ENCODE measurements around the gene HRNR.

The HRNR gene

GRCh38 chr1:152198982-152199381 lies 25.0 kb downstream of the HRNR start:
- Histone ChIP-seq H3K4me3 (ENCODE audit: low read length) (no peak overlapping the region), H3K27me3 (ENCODE audit: low read depth, low read length) (peaks cover 6% of the 10 kb centered on the region; the same call in 1 of the 2 replicates), H3K4me2 (ENCODE audit: low read length) (no peak overlapping the region), H3K79me2 (ENCODE audit: low read length) (no peaks in the 10 kb centered on the region), H3K27ac (ENCODE audit: low read length) (no peak overlapping the region), H2AFZ (ENCODE audit: low read depth, low read length) (no peak overlapping the region), H3K36me3 (replicated peaks; ENCODE audit: low read depth, low read length) (no peaks in the 10 kb centered on the region), H3K9me3 (ENCODE audit: insufficient read depth, low read length) (no peaks in the 10 kb centered on the region), H3K9ac (ENCODE audit: low read length) (no peak overlapping the region), H4K20me1 (ENCODE audit: insufficient read depth, low read length) (no peaks in the 10 kb centered on the region), H3K4me1 (ENCODE audit: low read length) (no peaks in the 10 kb centered on the region)
- no peak for TF ChIP-seq EZH2phosphoT487 (IDR thresholded peaks at IDR 0.05; ENCODE audit: low read depth)
- no peak for TF ChIP-seq CTCF (IDR thresholded peaks at IDR 0.05; ENCODE audit: low read depth, low read length)

GRCh38 chr1:152197361-152197941 lies 26.5 kb downstream of the HRNR start:
- Histone ChIP-seq H3K9me3 (ENCODE audit: insufficient read depth, low read length) (no peaks in the 10 kb centered on the region), H3K79me2 (ENCODE audit: low read length) (no peaks in the 10 kb centered on the region), H3K27ac (ENCODE audit: low read length) (no peak overlapping the region), H3K36me3 (replicated peaks; ENCODE audit: low read depth, low read length) (no peaks in the 10 kb centered on the region), H2AFZ (ENCODE audit: low read depth, low read length) (no peak overlapping the region), H3K9ac (ENCODE audit: low read length) (no peak overlapping the region), H3K4me1 (ENCODE audit: low read length) (no peaks in the 10 kb centered on the region), H3K4me3 (ENCODE audit: low read length) (no peak overlapping the region), H3K27me3 (ENCODE audit: low read depth, low read length) (peaks cover 13% of the 10 kb centered on the region; the same call in 1 of the 2 replicates), H3K4me2 (ENCODE audit: low read length) (no peak overlapping the region), H4K20me1 (ENCODE audit: insufficient read depth, low read length) (no peaks in the 10 kb centered on the region)
- TF ChIP-seq CTCF (IDR thresholded peaks at IDR 0.05; ENCODE audit: low read depth, low read length): no peak
- no peak for TF ChIP-seq EZH2phosphoT487 (IDR thresholded peaks at IDR 0.05; ENCODE audit: low read depth)

- H3K9ac ChIP-seq (ENCODE audit: low read length): no peak overlapping the region
- no peaks in the 10 kb centered on the region for H3K9me3 ChIP-seq (ENCODE audit: insufficient read depth, low read length)
Measured at GRCh38 chr1:152191711-152192110, 32.3 kb downstream of the HRNR start.

GRCh38 chr1:152191260-152191659 lies 32.7 kb downstream of the HRNR start:
- no peak overlapping the region for H3K4me3 ChIP-seq (ENCODE audit: low read length)
- no peak overlapping the region for H3K27ac ChIP-seq (ENCODE audit: low read length)
- no peaks in the 10 kb centered on the region for H3K4me1 ChIP-seq (ENCODE audit: low read length)
- no peaks in the 10 kb centered on the region for H3K79me2 ChIP-seq (ENCODE audit: low read length)
- H3K9me3 ChIP-seq (ENCODE audit: insufficient read depth, low read length): no peaks in the 10 kb centered on the region
- H2AFZ ChIP-seq (ENCODE audit: low read depth, low read length): no peak overlapping the region
- no peak overlapping the region for H3K9ac ChIP-seq (ENCODE audit: low read length)
- no peaks in the 10 kb centered on the region for H4K20me1 ChIP-seq (ENCODE audit: insufficient read depth, low read length)
- TF ChIP-seq CTCF (IDR thresholded peaks at IDR 0.05; ENCODE audit: low read depth, low read length): no peak
- TF ChIP-seq EZH2phosphoT487 (IDR thresholded peaks at IDR 0.05; ENCODE audit: low read depth): no peak
- no peak overlapping the region for H3K4me2 ChIP-seq (ENCODE audit: low read length)
- peaks cover 35% of the 10 kb centered on the region for H3K27me3 ChIP-seq (ENCODE audit: low read depth, low read length)
- H3K36me3 ChIP-seq (replicated peaks; ENCODE audit: low read depth, low read length): no peaks in the 10 kb centered on the region

More at GRCh38 chr1:152191711-152192110, 32.3 kb downstream of the HRNR start:
- TF ChIP-seq EZH2phosphoT487 (IDR thresholded peaks at IDR 0.05; ENCODE audit: low read depth) (no peak), CTCF (IDR thresholded peaks at IDR 0.05; ENCODE audit: low read depth, low read length) (no peak)
- Histone ChIP-seq H4K20me1 (ENCODE audit: insufficient read depth, low read length) (no peaks in the 10 kb centered on the region), H3K4me2 (ENCODE audit: low read length) (no peak overlapping the region), H3K36me3 (replicated peaks; ENCODE audit: low read depth, low read length) (no peaks in the 10 kb centered on the region), H3K4me3 (ENCODE audit: low read length) (no peak overlapping the region), H2AFZ (ENCODE audit: low read depth, low read length) (no peak overlapping the region), H3K27ac (ENCODE audit: low read length) (no peak overlapping the region), H3K4me1 (ENCODE audit: low read length) (no peaks in the 10 kb centered on the region), H3K79me2 (ENCODE audit: low read length) (no peaks in the 10 kb centered on the region), H3K27me3 (ENCODE audit: low read depth, low read length) (peaks cover 34% of the 10 kb centered on the region)
